ENCODE results near the gene SINHCAF. TPM values are rescaled to one million over a fixed set of nuclear protein-coding genes. Genes with fewer than 3 reads are reported as not detected.
"Not testable (repeated sequence)": the region's sequence is repeated elsewhere in the genome, so short reads cannot be mapped to it uniquely, and the experiment has no call there.

The SINHCAF gene
- 53.1 TPM for total RNA-seq

- peak; percentile 100 for DNase-seq
Observed at GRCh38 chr12:31325877-31326631, at the start of gene SINHCAF. TSS of gene SINHCAF (minus strand) at chr12:31326150. CDS start at chr12:31298204, 27,946 bp downstream.

GRCh38 chr12:31375422-31375821 lies 49.5 kb upstream of the SINHCAF start:
- not testable (repeated sequence) for DNase-seq

- DNase-seq = no peak
Observed at GRCh38 chr12:31371256-31371620, 45.3 kb upstream of the SINHCAF start.

- DNase-seq = peak; percentile 38
Observed at GRCh38 chr12:31370531-31371255, 44.7 kb upstream of the SINHCAF start.

- peak; percentile 91 for DNase-seq
Observed at GRCh38 chr12:31369712-31370521, 44.0 kb upstream of the SINHCAF start.

- no peak for DNase-seq
Observed at GRCh38 chr12:31368666-31369361, 42.9 kb upstream of the SINHCAF start.

- DNase-seq = no peak
Observed at GRCh38 chr12:31366104-31366621, 40.2 kb upstream of the SINHCAF start.

- no peak for DNase-seq
Observed at GRCh38 chr12:31363831-31364230, 37.9 kb upstream of the SINHCAF start.

GRCh38 chr12:31363416-31363809 lies 37.5 kb upstream of the SINHCAF start:
- DNase-seq = no peak

GRCh38 chr12:31362759-31363415 lies 36.9 kb upstream of the SINHCAF start:
- peak; percentile 40 for DNase-seq

GRCh38 chr12:31362115-31362758 lies 36.3 kb upstream of the SINHCAF start:
- DNase-seq = peak; percentile 14

- no peak for DNase-seq
Observed at GRCh38 chr12:31361730-31362114, 35.8 kb upstream of the SINHCAF start.

GRCh38 chr12:31355747-31356107 lies 29.8 kb upstream of the SINHCAF start:
- no peak for DNase-seq

GRCh38 chr12:31353750-31354708 lies 28.1 kb upstream of the SINHCAF start:
- peak; percentile 25 for DNase-seq

- DNase-seq = no peak
Observed at GRCh38 chr12:31346267-31346666, 20.3 kb upstream of the SINHCAF start.

GRCh38 chr12:31343139-31343538 lies 17.2 kb upstream of the SINHCAF start:
- no peak for DNase-seq

- DNase-seq = no peak
Observed at GRCh38 chr12:31342286-31342685, 16.3 kb upstream of the SINHCAF start.

GRCh38 chr12:31339831-31340622 lies 14.1 kb upstream of the SINHCAF start:
- no peak for DNase-seq

- DNase-seq = no peak
Observed at GRCh38 chr12:31337952-31338351, 12.0 kb upstream of the SINHCAF start.
